Astrocyte (in vitro differentiated cells and primary cell): ENCODE measurements around the gene PUSL1. TPM values are rescaled to one million over a fixed set of nuclear protein-coding genes. Genes with fewer than 3 reads are reported as not detected.

Source experiments
- DNase-seq: peaks from one replicate; pipeline ENCODE4 v3.0.0-alpha.2; 2010; ENCODE audit warnings: low read depth
- FAIRE-seq: peaks from 2 replicates; lab custom pipeline; 2011; peaks lifted over from hg19 to GRCh38; lab: Jason Lieb, UNC
- H2AFZ ChIP-seq: 2 replicates; pipeline ENCODE4 v1.6.0; 2012; ENCODE audit warnings: low read depth, low read length, inconsistent platforms
- H3K27ac ChIP-seq: 2 replicates; pipeline ENCODE4 v1.5.1; 2011; ENCODE audit warnings: low read depth, low read length, inconsistent platforms
- H3K27me3 ChIP-seq: 2 replicates; pipeline ENCODE4 v1.6.0; 2011; ENCODE audit warnings: low read length, inconsistent platforms; ENCODE audit not compliant: insufficient read depth
- H3K36me3 ChIP-seq: 2 replicates; pipeline ENCODE4 v1.5.1; 2011; ENCODE audit warnings: low read length, inconsistent platforms; ENCODE audit not compliant: insufficient read depth
- H3K4me1 ChIP-seq: 2 replicates; pipeline ENCODE4 v1.5.1; 2011; ENCODE audit warnings: low read length, inconsistent platforms; ENCODE audit not compliant: insufficient read depth
- H3K4me2 ChIP-seq: 2 replicates; pipeline ENCODE4 v1.6.0; 2012; ENCODE audit warnings: low read length, inconsistent platforms
- H3K4me3 ChIP-seq: 2 replicates; pipeline ENCODE4 v1.5.1; 2011; ENCODE audit warnings: low read depth, mild to moderate bottlenecking, low read length, inconsistent platforms; ENCODE audit not compliant: insufficient read depth
- H3K79me2 ChIP-seq: 2 replicates; pipeline ENCODE4 v1.6.0; 2012; ENCODE audit warnings: mild to moderate bottlenecking, low read length, inconsistent platforms; ENCODE audit not compliant: insufficient read depth
- H3K9ac ChIP-seq: 2 replicates; pipeline ENCODE4 v1.6.0; 2012; ENCODE audit warnings: mild to moderate bottlenecking, low read length, inconsistent platforms
- H3K9me3 ChIP-seq: 2 replicates; pipeline ENCODE4 v1.5.1; 2012; ENCODE audit warnings: low read depth, mild to moderate bottlenecking, low read length, inconsistent platforms; ENCODE audit not compliant: insufficient read depth
- H4K20me1 ChIP-seq: 2 replicates; pipeline ENCODE4 v1.6.0; 2012; ENCODE audit warnings: low read length, inconsistent platforms; ENCODE audit not compliant: insufficient read depth
- H3K27ac Mint-ChIP-seq: one replicate; pipeline ENCODE4 v1.8.0; 2021; ENCODE audit warnings: mild to moderate bottlenecking, mixed read lengths; ENCODE audit not compliant: unreplicated experiment
- H3K27me3 Mint-ChIP-seq: one replicate; pipeline ENCODE4 v1.8.0; 2021; ENCODE audit warnings: low read depth, mixed read lengths; ENCODE audit not compliant: unreplicated experiment
- H3K36me3 Mint-ChIP-seq: one replicate; pipeline ENCODE4 v1.8.0; 2021; ENCODE audit warnings: low read depth, mixed read lengths; ENCODE audit not compliant: unreplicated experiment
- H3K4me1 Mint-ChIP-seq: one replicate; pipeline ENCODE4 v1.8.0; 2021; ENCODE audit warnings: low read depth, mixed read lengths; ENCODE audit not compliant: unreplicated experiment
- H3K4me3 Mint-ChIP-seq: one replicate; pipeline ENCODE4 v1.8.0; 2021; ENCODE audit warnings: mild to moderate bottlenecking, moderate library complexity, mixed read lengths; ENCODE audit not compliant: unreplicated experiment
- H3K9me3 Mint-ChIP-seq: one replicate; pipeline ENCODE4 v1.8.0; 2021; ENCODE audit warnings: mild to moderate bottlenecking, mixed read lengths; ENCODE audit not compliant: unreplicated experiment
- CTCF ChIP-seq: IDR thresholded peaks from 2 replicates; pipeline ENCODE4 v1.5.1; 2011; ENCODE audit warnings: low read depth, mild to moderate bottlenecking, inconsistent platforms, low read length, moderate library complexity; ENCODE audit not compliant: insufficient read depth
- EZH2 ChIP-seq: IDR thresholded peaks from 2 replicates; pipeline ENCODE4 v1.6.1; 2012; ENCODE audit warnings: mild to moderate bottlenecking, low read length, inconsistent platforms; ENCODE audit not compliant: insufficient read depth
- total RNA-seq: library from RNA; stranded (reverse); gene quantifications from 2 replicates; pipeline ENCODE4 v1.2.1, GENCODE V29; 2021

The PUSL1 gene
- total RNA-seq, 1 donor from 2014 or later: 29.4 TPM

DNA sequence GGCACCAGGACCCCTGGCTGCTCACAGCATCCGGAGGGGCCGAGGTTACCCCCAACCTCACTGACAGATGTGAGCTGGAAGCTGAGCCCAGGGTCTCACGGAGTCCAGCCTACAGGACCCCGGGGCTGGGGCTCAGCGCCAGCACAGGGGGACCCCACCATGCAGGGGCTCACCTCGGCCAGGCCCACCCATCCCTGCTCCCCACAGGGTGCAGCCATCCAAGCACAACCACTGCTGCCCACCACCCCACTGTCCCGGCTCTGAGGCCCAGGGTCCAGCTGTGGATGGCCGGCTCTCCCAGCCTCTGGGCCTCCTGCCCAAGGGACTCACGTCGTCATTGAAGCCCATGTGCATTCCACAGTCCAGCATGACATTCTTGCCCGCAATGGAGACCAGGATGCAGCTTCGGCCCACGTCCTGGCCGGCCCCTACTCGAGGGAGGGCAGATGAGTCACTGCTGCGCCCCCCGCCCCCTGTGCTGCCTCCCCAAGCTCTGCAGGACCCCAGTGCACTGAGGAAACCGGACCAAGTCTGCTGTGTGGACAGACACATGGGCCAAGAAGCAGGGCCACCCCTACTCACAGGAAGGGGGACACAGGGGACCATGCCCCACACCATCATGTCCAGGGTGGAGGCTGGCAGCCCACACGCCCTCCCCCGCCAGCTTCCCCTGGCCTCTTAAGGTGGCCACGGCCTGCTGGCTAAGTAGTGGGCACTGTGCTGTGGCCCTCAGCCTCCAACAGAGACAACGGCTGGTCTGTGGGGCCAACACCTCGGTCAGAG is 12.5 kb downstream of the PUSL1 start:
- Mint-ChIP-seq H3K9me3 (no peaks in the 10 kb centered on the region), H3K27me3 (no peaks in the 10 kb centered on the region), H3K27ac (no peak overlapping the region), H3K36me3 (peaks cover 10% of the 10 kb centered on the region), H3K4me1 (peaks cover 27% of the 10 kb centered on the region), H3K4me3 (no peak overlapping the region)
- DNase-seq (peak; percentile 55), FAIRE-seq (no peak)
- Histone ChIP-seq H3K79me2 (peaks cover 82% of the 10 kb centered on the region), H3K27me3 (no peaks in the 10 kb centered on the region), H3K4me3 (no peak overlapping the region), H2AFZ (no peak overlapping the region), H3K9ac (peak overlapping the region; percentile 31), H3K36me3 (peaks cover 5% of the 10 kb centered on the region), H3K4me1 (peaks cover 38% of the 10 kb centered on the region), H3K4me2 (peak overlapping the region; percentile 35), H4K20me1 (peaks cover 69% of the 10 kb centered on the region), H3K27ac (peak overlapping the region; percentile 50), H3K9me3 (no peaks in the 10 kb centered on the region)
- no peak for TF ChIP-seq CTCF
- no peak for TF ChIP-seq EZH2

- no peaks in the 10 kb centered on the region for H3K9me3 ChIP-seq
- no peak overlapping the region for H3K27ac Mint-ChIP-seq
- H3K4me1 Mint-ChIP-seq: peaks cover 26% of the 10 kb centered on the region
- H3K27ac ChIP-seq: no peak overlapping the region
- H3K4me3 Mint-ChIP-seq: no peak overlapping the region
- no peak overlapping the region for H3K4me3 ChIP-seq
- peak overlapping the region; percentile 31 for H3K9ac ChIP-seq
- no peaks in the 10 kb centered on the region for H3K27me3 Mint-ChIP-seq
- H3K27me3 ChIP-seq: no peaks in the 10 kb centered on the region
- FAIRE-seq: no peak
- peaks cover 71% of the 10 kb centered on the region for H4K20me1 ChIP-seq
- no peak for DNase-seq
- TF ChIP-seq CTCF (no peak), EZH2 (no peak)
- peaks cover 38% of the 10 kb centered on the region for H3K4me1 ChIP-seq
- peak overlapping the region; percentile 35 for H3K4me2 ChIP-seq
- H3K36me3 Mint-ChIP-seq: peaks cover 9% of the 10 kb centered on the region
- peaks cover 2% of the 10 kb centered on the region for H3K36me3 ChIP-seq
- no peak overlapping the region for H2AFZ ChIP-seq
- peaks cover 82% of the 10 kb centered on the region for H3K79me2 ChIP-seq
- no peaks in the 10 kb centered on the region for H3K9me3 Mint-ChIP-seq
Measured at GRCh38 chr1:1321477-1321876, 13.1 kb downstream of the PUSL1 start.

DNA sequence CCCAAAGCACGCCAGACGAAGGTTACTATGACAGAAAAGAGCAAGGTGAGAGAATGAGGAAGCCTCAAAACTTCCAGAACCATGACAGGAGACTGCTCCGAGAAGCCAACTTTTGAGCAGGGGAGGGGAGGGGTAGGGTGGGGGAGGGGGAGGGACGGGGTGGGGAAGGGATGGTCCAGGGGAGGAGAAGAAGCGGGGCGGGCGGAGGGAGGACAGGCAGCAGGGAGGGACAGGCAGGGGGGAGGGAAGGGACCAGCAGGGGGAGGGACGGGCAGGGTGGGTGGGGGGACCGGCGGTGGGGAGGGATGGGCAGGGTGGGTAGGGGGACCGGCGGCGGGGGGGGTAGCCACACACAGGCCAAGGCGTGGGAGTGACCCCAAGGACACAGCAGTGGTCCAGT is 14.0 kb downstream of the PUSL1 start:
- Histone ChIP-seq H3K27ac (no peak overlapping the region), H3K9me3 (no peaks in the 10 kb centered on the region), H3K36me3 (no peaks in the 10 kb centered on the region), H3K4me2 (no peak overlapping the region), H3K27me3 (no peaks in the 10 kb centered on the region), H2AFZ (no peak overlapping the region), H4K20me1 (peaks cover 74% of the 10 kb centered on the region), H3K4me3 (no peak overlapping the region), H3K9ac (no peak overlapping the region), H3K79me2 (peaks cover 83% of the 10 kb centered on the region), H3K4me1 (peaks cover 38% of the 10 kb centered on the region)
- no peak overlapping the region for H3K27ac Mint-ChIP-seq
- H3K27me3 Mint-ChIP-seq: no peaks in the 10 kb centered on the region
- DNase-seq (no peak), FAIRE-seq (no peak)
- H3K9me3 Mint-ChIP-seq: no peaks in the 10 kb centered on the region
- peaks cover 7% of the 10 kb centered on the region for H3K36me3 Mint-ChIP-seq
- H3K4me1 Mint-ChIP-seq: peaks cover 26% of the 10 kb centered on the region
- TF ChIP-seq CTCF: no peak
- TF ChIP-seq EZH2: no peak
- H3K4me3 Mint-ChIP-seq: peak overlapping the region; percentile 76
